ENCODE results near the gene MTTP.

Gene MTTP

DNA sequence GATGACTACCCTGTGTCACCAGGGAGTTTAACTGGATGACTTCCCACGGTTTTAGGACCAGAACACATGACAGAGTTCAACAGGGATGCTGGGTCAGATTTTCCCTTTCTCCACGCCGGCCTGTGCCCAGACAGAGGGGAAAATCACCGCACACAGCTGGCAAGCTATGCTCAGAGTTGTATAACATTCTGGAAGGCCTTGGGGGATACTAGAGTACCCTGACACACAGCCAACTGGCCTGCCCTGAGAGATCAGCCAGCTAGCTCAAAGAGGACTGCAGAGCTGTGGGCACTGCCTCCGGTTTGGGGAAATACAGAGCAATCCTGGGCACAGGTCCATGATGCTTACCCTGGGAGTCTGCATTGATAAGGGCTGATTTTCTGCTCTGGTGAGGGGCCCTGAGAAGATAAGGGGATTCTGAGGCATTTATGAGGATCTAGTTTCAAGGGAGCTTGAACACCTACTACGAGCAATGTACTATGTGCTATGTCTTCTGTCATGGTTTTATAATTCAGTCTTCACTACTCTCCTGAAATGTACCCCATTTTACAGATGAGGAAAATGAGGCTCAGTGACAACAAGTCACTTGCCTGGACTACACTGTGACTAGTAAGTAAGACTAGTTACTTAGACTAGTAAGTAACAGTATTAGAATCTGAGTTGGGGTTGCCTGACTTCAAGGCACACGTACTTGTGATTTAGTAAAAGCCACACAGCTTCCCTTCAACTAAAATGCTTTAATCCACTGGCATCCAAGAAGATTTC is 68.3 kb downstream of the MTTP start:
- no peak for DNase-seq

DNA sequence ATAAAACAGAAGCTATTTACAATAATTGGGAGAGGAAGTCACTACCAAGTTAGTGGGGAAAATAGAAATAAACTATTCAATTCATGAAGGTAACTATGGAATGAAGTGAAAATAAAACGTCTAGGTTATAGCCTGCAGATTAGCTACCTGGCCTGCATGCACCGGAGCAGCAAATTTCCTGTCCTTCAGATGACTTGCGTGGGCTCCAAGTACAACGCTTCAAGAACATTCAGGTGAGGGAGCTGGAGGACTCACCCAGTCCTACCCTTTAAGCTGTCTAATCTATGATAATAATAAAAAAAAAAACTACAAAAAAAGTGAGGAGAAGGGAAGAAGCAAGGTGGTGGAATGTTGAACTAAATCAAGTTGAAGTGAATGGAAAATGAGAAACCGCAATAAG is 69.8 kb downstream of the MTTP start:
- DNase-seq, result no peak

DNA sequence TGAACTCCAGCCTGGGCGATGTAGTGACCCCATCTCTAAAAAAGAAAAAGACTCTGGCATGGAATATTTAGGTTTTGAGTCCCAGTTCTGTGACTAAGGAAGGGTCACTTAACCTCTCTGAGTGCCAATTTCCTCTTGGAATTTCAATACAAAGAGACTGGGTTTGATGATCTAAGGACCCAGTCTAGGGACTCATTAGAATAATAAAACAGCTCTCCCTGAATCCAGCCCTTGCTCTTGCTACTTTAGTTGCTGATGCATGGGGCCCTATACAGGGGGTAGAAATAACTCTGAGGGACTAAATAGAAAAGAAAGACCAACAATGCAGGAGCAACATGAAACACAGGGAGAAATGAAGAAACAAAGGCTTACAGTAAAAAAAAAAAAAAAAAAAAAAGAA is 70.4 kb downstream of the MTTP start:
- no peak for DNase-seq

DNA sequence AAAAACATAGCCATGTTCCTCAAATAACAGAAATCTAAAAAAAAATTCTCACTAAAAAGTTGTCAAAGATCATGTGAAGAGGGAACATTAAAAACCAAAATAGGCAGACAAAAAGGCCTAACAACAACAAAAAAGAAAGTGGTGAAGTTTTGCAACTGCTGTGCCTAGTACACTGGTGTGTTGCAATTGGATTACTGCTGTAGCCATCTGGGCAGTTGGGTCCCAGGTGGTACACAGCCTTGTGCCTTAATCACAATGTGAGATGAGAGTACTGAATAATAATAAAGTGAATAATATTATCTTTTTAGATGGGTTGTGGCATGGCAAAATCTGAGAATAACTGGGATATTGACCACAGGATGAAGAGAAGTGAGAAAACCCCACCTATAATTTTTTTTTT is 71.0 kb downstream of the MTTP start:
- DNase-seq, result no peak

DNA sequence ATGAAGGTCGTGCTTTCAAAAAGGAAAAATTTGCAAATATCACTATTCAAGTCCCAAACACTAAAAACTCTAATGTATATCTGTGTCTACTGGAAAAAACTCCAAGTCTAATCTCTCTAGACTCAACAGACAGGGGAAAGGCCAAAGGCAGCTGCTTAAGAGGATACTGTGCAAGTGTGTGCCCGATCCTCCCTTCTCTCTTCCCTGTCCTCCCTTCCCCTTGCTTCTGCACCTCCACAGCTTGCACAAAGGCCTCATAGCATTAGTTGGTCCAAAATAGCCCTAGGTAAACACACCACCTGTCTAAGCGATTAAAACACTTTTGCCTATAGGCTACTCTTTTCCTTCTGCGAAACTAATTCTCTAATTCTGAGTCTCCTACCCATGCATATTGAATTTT is 72.4 kb downstream of the MTTP start:
- DNase-seq, result peak; percentile 13

DNA sequence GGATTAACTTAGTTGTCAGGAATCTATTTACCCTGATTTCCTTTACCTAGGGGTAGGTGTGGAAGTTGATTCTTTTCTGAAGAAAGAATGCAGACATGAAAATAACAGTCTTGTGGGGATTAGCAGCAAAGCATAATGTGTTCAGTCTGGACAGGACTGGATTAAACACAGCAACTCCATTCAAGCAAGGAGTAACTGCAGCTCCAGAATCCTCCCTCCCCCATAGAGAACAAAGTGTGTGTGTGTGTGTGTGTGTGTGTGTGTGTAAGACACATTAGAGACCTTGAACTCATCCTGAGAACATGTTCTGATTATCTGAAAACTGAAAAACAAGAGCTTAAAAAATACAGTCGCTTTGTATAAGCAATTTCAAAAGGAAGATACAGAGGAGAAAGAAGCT is 73.7 kb downstream of the MTTP start:
- no peak for DNase-seq

DNA sequence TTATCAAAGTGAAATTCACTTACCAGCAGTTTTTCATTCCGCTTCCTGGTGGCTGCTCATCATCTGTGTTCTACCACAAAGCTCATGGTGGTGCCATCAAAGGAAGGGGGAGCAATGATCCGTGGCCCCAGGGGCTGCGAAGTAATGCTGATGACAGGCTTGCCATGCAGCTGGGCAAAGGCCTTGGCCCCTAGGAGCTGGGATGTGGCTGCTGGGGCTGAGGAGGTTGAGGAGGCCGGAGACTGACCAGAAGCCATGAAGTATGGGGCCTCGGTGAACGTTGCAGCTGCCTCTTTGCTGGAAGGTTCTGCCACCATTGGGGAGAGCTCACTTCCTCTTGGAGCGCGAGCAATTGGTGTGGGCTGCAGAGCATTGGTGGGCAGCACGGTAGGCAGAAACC is 74.6 kb downstream of the MTTP start:
- no peak for DNase-seq

DNA sequence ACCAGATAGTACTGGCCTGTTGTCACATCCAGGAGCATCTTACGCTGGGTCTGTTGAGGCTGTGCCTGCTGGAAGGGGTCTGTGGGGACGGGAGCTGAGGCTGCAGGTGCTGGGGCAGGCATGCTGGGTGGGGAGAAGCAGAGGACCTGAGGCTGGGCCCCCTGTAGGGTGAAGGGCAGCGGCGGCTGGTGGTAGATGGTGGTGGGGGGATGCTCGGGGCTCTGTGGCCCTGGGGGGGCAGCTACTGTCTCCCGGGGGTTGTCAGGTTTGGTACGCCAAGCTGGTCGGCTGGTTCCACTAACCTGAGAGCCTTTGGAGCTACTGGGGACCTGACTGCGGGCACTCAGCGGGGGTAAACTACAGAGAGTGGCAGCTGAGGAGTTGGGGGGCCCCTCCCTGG is 75.2 kb downstream of the MTTP start:
- no peak for DNase-seq

DNA sequence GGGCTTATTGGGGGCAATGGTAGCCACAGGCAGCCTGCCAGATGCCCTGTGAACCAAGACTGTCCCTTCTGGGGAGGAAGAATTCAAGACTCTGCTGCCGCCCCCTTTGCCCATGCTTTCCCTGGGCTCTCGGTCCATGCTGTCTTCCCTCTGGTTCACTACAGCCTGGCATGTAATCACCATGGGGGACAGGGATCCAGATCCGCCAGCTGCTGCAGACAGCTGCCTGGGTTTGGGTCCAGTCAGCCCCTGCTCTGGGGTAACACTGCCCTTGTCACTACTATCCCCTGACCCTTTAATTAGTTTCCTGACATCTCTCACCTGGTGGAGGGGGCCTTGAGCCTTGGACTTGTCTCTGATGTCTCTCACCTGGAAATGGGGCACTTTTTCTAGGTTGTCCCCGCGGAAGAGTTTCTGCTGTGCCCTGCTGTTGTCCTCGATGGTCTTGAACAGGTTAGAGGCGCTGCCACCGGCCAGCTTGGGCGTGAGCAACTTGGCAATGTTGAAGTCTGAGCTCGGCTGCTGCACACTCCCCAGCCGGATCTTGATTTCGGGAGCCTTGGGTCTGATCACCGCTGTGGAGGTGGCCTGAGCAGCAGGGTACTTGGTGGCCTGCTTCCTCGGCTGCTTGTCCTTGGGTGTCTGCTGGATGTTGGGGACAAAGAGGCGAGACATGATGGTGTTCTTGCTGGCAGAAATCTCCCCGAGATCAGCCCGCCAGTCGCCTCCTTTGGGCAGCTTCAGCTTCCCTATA is 76.6 kb downstream of the MTTP start:
- peak; percentile 29 for DNase-seq

DNA sequence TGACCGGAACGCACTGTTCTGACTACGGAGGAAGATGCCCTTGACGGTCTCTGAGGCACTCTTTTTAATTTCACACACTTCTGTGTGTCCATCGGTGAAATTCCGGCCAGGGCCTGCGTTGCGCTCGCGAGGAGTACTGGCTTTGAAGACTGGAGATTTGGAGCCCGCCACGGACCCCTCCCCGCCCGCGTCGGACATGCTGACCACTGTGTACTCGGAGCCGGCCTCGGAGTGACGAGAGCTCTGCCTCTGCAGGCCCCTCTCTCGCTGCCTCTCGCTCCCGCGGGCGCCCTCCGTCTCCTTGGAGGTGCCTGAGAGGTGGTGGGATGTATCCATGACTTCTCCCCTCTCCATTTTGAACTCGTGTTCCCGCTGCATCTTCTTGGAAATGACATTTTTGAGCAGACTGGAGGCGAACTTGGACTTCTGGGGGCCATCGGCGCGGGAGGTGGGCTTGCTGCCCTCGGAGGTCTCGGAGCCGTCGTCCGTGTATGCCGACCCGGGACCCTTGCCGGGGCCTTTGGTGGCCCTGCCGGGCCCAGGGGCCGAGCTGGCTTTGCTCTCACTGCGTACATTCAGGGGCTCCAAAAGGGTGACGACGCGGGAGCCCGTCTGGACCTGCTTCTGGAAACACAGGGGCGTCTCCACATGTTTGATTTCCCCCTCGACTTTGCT is 77.3 kb downstream of the MTTP start:
- DNase-seq, result peak; percentile 29

DNA sequence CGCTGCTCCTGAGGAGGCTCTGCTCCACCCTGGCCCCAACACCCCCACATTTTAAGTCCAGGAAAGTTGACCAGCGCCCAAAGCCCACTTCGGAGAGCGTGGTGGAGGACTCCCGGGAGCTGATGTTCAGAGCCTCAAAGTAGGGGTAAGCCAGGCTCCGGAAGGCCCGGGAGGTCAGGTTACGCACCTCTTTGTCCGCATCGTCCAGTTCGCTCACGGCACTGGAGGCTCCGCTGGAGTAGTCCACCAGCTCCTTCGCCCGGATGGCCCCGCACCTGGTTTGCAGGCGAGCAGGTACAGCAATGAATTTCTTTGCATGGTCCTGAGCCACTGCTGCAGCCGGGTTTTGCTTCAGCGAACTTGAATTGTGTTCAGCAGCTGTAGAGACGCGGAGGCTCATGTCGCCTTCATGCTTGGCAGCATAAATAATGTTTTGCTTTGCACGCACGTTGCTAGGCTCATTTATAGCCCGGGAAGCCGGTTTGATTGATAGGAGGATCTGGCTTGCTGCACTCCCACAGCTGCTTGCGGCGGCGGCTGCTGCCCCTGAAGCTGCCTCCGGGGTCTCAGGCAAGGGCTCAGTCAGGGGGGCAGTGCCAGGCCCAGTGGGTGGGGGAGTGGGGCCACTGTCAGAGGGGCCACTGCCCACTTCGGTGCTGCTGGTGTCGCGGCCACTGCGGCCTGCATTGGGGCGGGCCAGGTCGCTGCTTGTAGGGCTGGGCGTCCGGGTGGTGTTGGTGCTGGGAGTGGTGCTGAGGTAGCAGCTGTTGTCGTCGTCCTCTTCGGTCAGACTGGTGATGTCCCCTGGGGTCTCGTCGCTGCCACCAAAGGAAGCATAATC is 78.2 kb downstream of the MTTP start:
- DNase-seq, result peak; percentile 80

DNA sequence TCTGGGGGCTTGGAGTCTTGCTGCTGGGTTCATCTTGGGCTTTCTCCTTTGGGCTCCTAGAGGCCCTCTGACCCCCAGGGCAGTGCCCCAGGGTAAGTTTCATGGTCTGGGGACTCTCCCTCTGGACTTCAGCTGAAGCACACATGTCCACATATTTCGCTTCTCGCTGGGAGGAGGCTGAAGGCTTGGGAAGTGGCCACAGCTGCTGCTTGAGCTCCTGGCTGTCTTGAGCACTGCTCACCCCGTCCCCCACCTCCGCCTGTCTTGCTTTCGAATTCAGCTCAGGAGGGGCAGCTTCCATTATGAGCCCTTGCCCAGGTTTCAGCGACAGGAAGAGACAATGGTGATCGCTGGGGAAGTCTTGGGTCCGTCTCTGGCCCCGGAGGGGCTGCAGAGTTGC is 79.3 kb downstream of the MTTP start:
- no peak for DNase-seq

DNA sequence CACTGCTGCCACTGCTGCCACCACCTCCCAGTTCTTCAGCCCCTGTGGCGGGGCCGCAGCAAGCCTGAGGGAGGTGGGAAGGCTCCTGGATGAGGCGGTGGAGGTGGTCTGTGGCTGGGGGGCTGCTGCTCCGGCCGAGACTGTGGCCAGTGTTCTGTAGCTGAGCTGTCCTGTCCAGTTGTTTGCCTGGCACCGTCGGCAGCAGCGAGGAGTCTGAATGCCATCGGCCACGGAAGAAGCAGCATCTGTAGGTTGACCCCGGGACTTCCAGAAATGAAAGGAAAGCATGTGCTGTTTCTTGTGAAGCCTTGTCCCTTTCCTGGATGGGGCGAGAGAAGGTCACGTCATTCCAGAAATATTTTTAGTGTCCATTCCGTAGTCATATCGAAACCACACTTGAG is 79.7 kb downstream of the MTTP start:
- DNase-seq, result no peak

DNA sequence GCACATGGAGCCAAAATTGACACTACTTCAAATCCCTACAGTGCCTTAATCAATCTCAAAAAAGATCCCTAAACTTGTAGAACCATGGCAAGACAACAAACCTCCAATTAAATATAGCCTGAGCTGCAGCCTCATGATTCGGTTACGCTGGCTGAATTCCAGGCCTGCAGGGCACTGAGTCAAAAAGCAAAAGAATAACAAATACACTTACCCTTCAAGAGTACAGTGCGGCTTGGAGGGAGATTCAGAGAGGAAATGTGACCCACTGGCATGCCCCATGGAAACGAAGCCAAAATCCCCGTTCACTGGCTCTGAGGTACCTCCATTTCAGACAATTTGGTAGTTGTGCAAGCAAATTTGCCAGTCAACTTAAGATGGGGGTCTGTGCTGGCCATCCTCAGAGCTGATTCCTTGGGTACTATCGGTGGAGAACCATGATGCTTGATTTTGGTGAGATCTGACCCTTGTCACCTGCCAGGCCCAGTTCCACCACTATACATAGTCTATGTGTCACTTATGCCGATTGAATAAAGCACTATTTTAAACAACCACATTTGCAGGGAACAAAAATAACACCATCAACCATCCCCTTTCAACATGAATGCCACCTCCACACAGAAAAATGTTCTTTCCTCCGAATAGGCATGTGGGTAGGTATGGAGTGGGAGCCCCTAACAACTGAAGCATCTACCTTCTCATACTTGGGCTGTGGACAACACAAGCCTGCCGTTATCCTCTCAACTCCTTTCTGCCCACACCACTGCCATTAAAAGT is 80.9 kb downstream of the MTTP start:
- peak; percentile 81 for DNase-seq

DNA sequence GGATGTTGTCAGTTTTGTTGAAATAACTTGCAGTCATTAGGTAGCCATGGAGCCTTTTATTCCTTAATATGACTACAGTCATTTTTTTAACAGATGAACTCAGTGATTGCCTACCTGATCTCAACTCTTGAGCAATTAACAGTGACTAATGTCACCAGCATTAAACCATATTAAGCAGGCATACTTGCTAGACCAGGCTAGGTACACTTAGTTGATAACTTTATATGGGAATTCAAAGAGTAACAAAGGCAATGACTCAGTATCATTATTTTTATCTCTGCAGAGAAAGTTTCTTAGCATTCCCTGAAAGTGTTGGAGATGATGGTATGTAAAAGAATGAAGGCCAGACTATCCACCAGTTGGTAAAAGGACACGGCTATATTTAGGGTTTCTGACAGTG is 83.2 kb downstream of the MTTP start, which contains the start of gene C4orf54:
C4orf54 (minus strand) TSS at position 31 of the 400 bp plus-strand sequence. CDS start 3,180 bp downstream, outside the sequence.
- no peak for DNase-seq

DNA sequence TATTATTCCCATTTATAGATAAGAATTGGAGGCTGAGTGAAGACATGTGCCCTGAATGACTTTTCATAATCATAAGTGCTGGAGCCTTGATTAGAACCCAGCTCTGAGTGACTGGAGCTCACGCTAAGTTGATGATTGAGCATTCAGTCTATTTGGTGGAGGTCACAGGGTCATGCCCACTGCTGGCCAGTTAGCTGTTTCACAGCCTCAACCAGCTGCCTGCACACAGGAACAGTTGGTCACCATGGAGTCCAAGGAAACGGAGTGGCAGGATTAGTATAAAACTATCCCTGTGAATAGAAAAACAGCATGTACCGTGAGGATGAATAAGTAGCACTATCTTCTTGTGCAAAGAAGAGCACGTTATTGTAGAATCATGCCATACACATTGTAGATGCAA is 84.0 kb downstream of the MTTP start:
- DNase-seq, result no peak

DNA sequence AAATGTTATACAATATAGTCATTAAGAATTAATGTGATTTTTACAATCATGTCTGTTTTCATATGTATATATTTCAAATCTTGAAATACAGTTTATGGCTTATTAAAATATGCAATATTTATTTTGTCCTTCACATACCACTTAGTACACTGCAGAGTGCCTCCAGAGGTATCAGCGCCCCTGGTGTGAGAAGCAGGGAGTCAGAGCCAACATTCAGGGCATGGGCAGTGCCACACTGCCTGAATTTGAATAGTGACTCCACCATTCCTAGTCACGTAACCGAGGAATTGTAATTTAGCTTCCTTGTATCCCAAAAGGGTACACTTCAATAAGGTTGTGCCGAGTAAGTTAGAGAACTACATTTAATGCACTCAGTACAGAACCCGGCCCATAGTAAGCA is 87.3 kb downstream of the MTTP start:
- no peak for DNase-seq

DNA sequence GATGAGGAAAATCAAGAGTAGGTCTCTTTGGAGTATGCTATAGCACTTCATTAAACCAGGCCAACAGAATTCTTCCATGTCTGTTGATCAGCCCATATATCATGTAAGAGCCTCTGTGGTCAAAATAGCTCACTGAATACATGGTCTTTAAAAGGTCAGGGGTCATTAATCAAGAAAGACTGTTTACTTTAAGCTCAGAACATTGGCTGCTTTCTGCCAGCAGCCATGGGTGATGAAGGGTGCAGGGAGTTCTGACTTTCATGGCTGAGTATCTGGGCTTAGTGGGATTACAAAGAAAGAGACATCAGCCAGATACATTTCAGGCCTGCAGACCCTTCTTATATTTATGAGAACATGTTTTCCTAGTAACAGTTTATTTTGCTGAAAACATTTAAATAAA is 90.1 kb downstream of the MTTP start:
- DNase-seq, result no peak

DNA sequence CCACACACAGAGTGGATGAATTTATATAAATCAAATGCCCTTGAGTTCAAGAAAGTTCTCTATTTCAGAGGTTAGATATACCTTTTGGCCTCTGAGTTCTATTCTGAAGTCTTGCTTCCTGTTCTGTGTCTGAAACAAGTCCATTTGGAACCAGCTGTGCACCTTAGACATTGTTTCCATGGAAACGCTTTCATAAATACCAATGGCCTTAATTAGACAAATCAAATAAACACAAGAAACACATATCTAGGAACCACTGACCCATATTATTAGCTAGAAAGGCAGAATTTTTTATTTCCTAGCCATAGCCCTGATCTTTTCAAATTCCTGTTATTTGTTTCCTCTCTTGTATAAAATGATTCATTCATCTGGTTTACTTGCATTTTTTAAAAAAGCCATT is 91.4 kb downstream of the MTTP start:
- no peak for DNase-seq

DNA sequence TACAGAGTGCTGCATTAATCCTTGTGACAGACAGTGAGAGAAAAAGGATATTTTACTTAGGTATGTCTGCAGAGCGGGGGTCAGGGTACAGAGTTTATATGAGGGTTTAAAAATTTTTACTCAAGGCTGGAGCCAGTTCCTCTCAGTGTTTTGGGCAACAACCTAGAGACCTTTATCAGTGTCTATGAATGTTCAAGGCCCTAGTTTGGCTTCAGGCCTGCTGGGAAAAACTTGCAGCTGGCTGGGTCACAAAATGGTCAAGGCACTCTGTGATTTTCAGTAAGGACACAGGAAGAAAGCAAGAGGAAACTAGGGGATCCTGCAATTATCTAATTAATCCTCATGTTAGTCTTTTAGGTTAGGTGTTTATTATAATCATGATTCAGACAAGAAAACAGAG is 93.8 kb downstream of the MTTP start:
- no peak for DNase-seq

DNA sequence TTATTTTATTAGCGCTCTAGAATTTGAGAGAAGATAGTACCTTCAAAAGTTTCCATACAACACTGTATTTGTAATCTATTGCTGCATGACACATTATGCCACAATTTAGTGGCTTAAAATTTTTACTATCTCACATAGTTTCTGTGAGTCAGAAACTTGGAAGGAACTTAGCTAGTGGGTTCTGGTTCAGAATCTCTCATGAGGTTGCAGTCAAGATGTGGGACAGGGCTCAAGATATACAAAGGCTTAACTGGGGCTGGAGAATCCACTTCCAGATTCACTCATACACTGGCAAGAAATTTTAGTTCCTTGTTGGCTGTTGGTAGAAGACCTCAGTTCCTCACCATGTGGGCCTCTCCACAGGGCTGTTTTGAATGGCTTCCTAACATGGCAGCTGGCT is 94.5 kb downstream of the MTTP start:
- no peak for DNase-seq

DNA sequence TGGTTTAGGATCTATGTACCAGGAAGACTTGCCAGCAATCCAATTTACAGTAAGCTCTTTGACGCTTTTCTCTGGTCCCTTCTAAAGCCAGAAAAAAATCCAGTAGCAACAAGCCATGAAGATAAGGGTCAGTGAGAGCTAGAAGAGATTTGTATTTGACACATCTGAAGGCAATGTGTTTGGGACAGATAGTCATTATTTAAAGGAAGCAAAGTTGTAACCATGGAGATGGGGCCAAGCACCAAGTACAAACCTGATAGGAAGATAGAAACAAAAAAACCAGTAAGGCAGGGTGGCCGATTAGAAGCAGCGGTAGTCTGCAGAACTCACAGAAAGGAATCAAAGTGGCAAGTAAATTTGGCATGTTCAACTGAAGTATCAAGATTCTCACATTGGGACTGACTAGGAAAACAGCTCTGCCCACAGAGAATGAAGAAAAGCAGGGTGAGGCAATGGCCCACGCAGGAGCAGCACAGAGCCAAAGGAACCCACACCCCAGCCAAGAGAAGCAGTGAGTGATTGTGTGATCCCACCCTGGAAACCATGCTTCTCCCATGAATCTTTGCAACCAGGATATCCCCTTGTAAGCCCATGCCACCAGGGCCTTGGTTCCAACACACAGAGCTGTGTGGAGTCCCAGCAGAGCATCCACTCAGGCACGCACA is 95.9 kb downstream of the MTTP start:
- DNase-seq, result no peak
